GM23338 (cell line): ENCODE data around the gene GPRIN1. TPM values are rescaled to one million over a fixed set of nuclear protein-coding genes. Genes with fewer than 3 reads are reported as not detected.

Experiments
- ATAC-seq: fragments of 200-7000 bp; cut with Tn5 transposase; 3 replicates; pipeline ENCODE4 v1.9.1; 2020
- DNase-seq: peaks from one replicate; pipeline ENCODE4 v3.0.0-alpha.2; 2015; ENCODE audit warnings: low spot score
- H2AFZ ChIP-seq: fragments of 200-600 bp; sonication (generic); 2 replicates; pipeline ENCODE4 v1.8.0; 2016; ENCODE audit warnings: antibody characterized with exemption, mild to moderate bottlenecking, moderate library complexity
- H3F3A ChIP-seq: fragments of 200-600 bp; sonication (generic); replicated peaks from 2 replicates; pipeline ENCODE4 v1.8.0; 2017; ENCODE audit warnings: antibody characterized with exemption, mixed run types, low read depth
- H3K27ac ChIP-seq: fragments of 200-600 bp; sonication (generic); 2 replicates; pipeline ENCODE4 v1.6.1; 2016; ENCODE audit warnings: low read depth
- H3K27me3 ChIP-seq: fragments of 200-600 bp; sonication (generic); 2 replicates; pipeline ENCODE4 v1.8.0; 2016; ENCODE audit warnings: mild to moderate bottlenecking, mixed run types, moderate library complexity; ENCODE audit not compliant: insufficient read depth
- H3K36me3 ChIP-seq: fragments of 200-600 bp; sonication (generic); 2 replicates; pipeline ENCODE4 v1.8.0; 2016; ENCODE audit warnings: mild to moderate bottlenecking; ENCODE audit not compliant: insufficient read depth
- H3K4me1 ChIP-seq: fragments of 200-600 bp; sonication (generic); 2 replicates; pipeline ENCODE4 v1.8.0; 2016; ENCODE audit warnings: mild to moderate bottlenecking, moderate library complexity; ENCODE audit not compliant: insufficient read depth
- H3K4me2 ChIP-seq: fragments of 200-600 bp; sonication (generic); 2 replicates; pipeline ENCODE4 v1.7.1; 2017; ENCODE audit warnings: mixed run types
- H3K4me3 ChIP-seq: fragments of 200-600 bp; sonication (generic); 2 replicates; pipeline ENCODE4 v1.6.1; 2016; ENCODE audit warnings: mixed run types
- H3K79me2 ChIP-seq: fragments of 200-600 bp; sonication (generic); replicated peaks from 2 replicates; pipeline ENCODE4 v1.8.0; 2017; ENCODE audit warnings: mild to moderate bottlenecking; ENCODE audit not compliant: insufficient read depth
- H3K9me2 ChIP-seq: fragments of 200-600 bp; sonication (generic); 2 replicates; pipeline ENCODE4 v1.8.0; 2017; ENCODE audit not compliant: insufficient read depth
- H4K20me1 ChIP-seq: fragments of 200-600 bp; sonication (generic); replicated peaks from 2 replicates; pipeline ENCODE4 v1.8.0; 2017; ENCODE audit warnings: mild to moderate bottlenecking; ENCODE audit not compliant: insufficient read depth
- H3K27ac Mint-ChIP-seq: 2 replicates; pipeline ENCODE4 v1.8.0; 2020; ENCODE audit warnings: inconsistent platforms, mild to moderate bottlenecking, moderate library complexity, mixed read lengths
- H3K27me3 Mint-ChIP-seq: 3 replicates; pipeline ENCODE4 v1.8.0; 2022; ENCODE audit warnings: low read depth, mild to moderate bottlenecking, moderate library complexity, mixed read lengths, inconsistent platforms; ENCODE audit not compliant: insufficient read depth, poor library complexity
- H3K36me3 Mint-ChIP-seq: 3 replicates; pipeline ENCODE4 v1.8.0; 2021; ENCODE audit warnings: low read depth, mild to moderate bottlenecking, inconsistent platforms, moderate library complexity, mixed read lengths
- H3K4me1 Mint-ChIP-seq: 3 replicates; pipeline ENCODE4 v1.8.0; 2020; ENCODE audit warnings: mild to moderate bottlenecking, inconsistent platforms, mixed read lengths
- H3K4me3 Mint-ChIP-seq: 3 replicates; pipeline ENCODE4 v1.8.0; 2021; ENCODE audit warnings: moderate library complexity, mild to moderate bottlenecking, inconsistent platforms, mixed read lengths
- H3K9me3 Mint-ChIP-seq: 3 replicates; pipeline ENCODE4 v1.8.0; 2020; ENCODE audit warnings: moderate library complexity, mild to moderate bottlenecking, inconsistent platforms, mixed read lengths
- CTCF ChIP-seq, 2 experiments: fragments of 200-600 bp in 1 of 2; sonication (generic) in 1 of 2; conservative IDR thresholded peaks; 2 replicates each; pipeline versions ENCODE4 v1.5.1 to v1.6.1; 2016 to 2017; ENCODE audit warnings: antibody characterized with exemption in 2 of 2, low read depth in 2 of 2, mild to moderate bottlenecking in 2 of 2, moderate library complexity in 1 of 2
- JUNB ChIP-seq: IDR thresholded peaks from one replicate; pipeline ENCODE4 v1.6.1; 2016; ENCODE audit warnings: antibody characterized with exemption; ENCODE audit not compliant: unreplicated experiment
- NANOG ChIP-seq: IDR thresholded peaks from 2 replicates; pipeline ENCODE4 v1.6.1; 2016; ENCODE audit warnings: antibody characterized with exemption, borderline replicate concordance
- POLR2AphosphoS5 ChIP-seq: IDR thresholded peaks from 2 replicates; pipeline ENCODE4 v1.6.1; 2016; ENCODE audit warnings: antibody characterized with exemption, low read depth
- polyA plus RNA-seq: library from polyadenylated mRNA; unstranded; fragments of >200 nt; fragmentation: Nextera tagmentation; extraction: Ambion mirVana; gene quantifications from 2 replicates; pipeline ENCODE4 v1.2.1, GENCODE V29; 2016
- total RNA-seq: library from RNA; depleted of rRNA; stranded (reverse); fragments of >200 nt; shearing (Covaris generic); gene quantifications from 2 replicates; pipeline ENCODE4 v1.2.3, GENCODE V29; 2014

GPRIN1 gene
- total and polyA plus RNA-seq, 2 experiments from 2014 or later = 3.8 to 14.6 TPM

GRCh38 chr5:176629853-176630680 lies 20.1 kb upstream of the GPRIN1 start, which contains the start of the genes EIF4E1B and SNCB:
TSS of gene EIF4E1B (plus strand) at chr5:176630675. CDS start at chr5:176642788, 12,113 bp downstream.
TSS of gene SNCB (minus strand) at chr5:176630534. CDS start at chr5:176629654, 880 bp downstream.
- Histone ChIP-seq H3K27ac (no peak within 1 kb of the TSS), H4K20me1 (peaks cover 6% of the 10 kb centered on the region; the same call in 1 of the 2 replicates), H3F3A (peaks cover 5% of the 10 kb centered on the region; the same call in 1 of the 2 replicates), H3K36me3 (no peaks in the 10 kb centered on the region), H3K27me3 (peaks cover 41% of the 10 kb centered on the region), H3K9me2 (no peaks in the 10 kb centered on the region), H2AFZ (peak within 1 kb of the TSS; percentile 96), H3K4me1 (peaks cover 20% of the 10 kb centered on the region), H3K4me2 (peak within 1 kb of the TSS; percentile 97), H3K4me3 (peak within 1 kb of the TSS; percentile 87), H3K79me2 (no peaks in the 10 kb centered on the region)
- Mint-ChIP-seq H3K4me3 (peak within 1 kb of the TSS; percentile 73), H3K4me1 (peaks cover 45% of the 10 kb centered on the region), H3K27ac (no peak within 1 kb of the TSS), H3K27me3 (peaks cover 49% of the 10 kb centered on the region), H3K9me3 (peaks cover 4% of the 10 kb centered on the region; the same call in 2 of the 3 replicates), H3K36me3 (no peaks in the 10 kb centered on the region)
- no peak for TF ChIP-seq CTCF (conservative IDR thresholded peaks at IDR 0.05; ENCODE audit: low read depth in 2 of 2)
- TF ChIP-seq NANOG = no peak
- peak; percentile 55; the same call in 1 of the 2 replicates for TF ChIP-seq POLR2AphosphoS5
- ATAC-seq (peak; percentile 81), DNase-seq (peak; percentile 89)

- DNase-seq (no peak), ATAC-seq (peak; percentile 5)
- Mint-ChIP-seq H3K36me3 (no peaks in the 10 kb centered on the region), H3K9me3 (peaks cover 2% of the 10 kb centered on the region; the same call in 1 of the 3 replicates), H3K27ac (no peak overlapping the region), H3K4me1 (peaks cover 41% of the 10 kb centered on the region), H3K4me3 (peak overlapping the region; percentile 73), H3K27me3 (peaks cover 48% of the 10 kb centered on the region)
- Histone ChIP-seq H3K9me2 (no peaks in the 10 kb centered on the region), H3F3A (peaks cover 5% of the 10 kb centered on the region; the same call in 1 of the 2 replicates), H3K79me2 (no peaks in the 10 kb centered on the region), H2AFZ (peak overlapping the region; percentile 96), H3K27me3 (peaks cover 41% of the 10 kb centered on the region), H3K36me3 (no peaks in the 10 kb centered on the region), H3K4me2 (peak overlapping the region; percentile 97), H4K20me1 (peaks cover 6% of the 10 kb centered on the region; the same call in 1 of the 2 replicates), H3K4me3 (peak overlapping the region; percentile 87), H3K4me1 (peaks cover 15% of the 10 kb centered on the region), H3K27ac (no peak overlapping the region)
- TF ChIP-seq JUNB = no peak
These were observed 19.4 kb upstream of the GPRIN1 start for GRCh38 chr5:176629317-176629852.
